HepG2 (cell line): ENCODE data around the gene ZFR. TPM values are rescaled to one million over a fixed set of nuclear protein-coding genes. Genes with fewer than 3 reads are reported as not detected.

ENCODE experiments used
- ARID2 ChIP-seq: sonication (generic); formaldehyde crosslinking; IDR thresholded peaks from 2 replicates; pipeline ENCODE4 v1.8.1; 2022; ENCODE audit warnings: mild to moderate bottlenecking, missing genetic modification reagents, borderline replicate concordance
- ATF7 ChIP-seq, 2 experiments: fragments of 450-650 bp in 1 of 2; sonication (generic) in 1 of 2; formaldehyde crosslinking in 1 of 2; IDR thresholded peaks; 2 replicates each; pipeline versions ENCODE4 v1.4.0 to v1.6.1; 2016 to 2020; ENCODE audit warnings: antibody characterized with exemption in 1 of 2, mild to moderate bottlenecking in 1 of 2, missing genetic modification reagents in 1 of 2
- CAMTA2 ChIP-seq: sonication (generic); formaldehyde crosslinking; IDR thresholded peaks from 2 replicates; pipeline ENCODE4 v1.4.0; 2020; ENCODE audit warnings: mild to moderate bottlenecking, missing genetic modification reagents, borderline replicate concordance
- EED ChIP-seq: sonication (generic); formaldehyde crosslinking; IDR thresholded peaks from 2 replicates; pipeline ENCODE4 v1.5.0; 2020; ENCODE audit warnings: mild to moderate bottlenecking, missing genetic modification reagents
- PCBP1 ChIP-seq: fragments of 200-400 bp; formaldehyde crosslinking; IDR thresholded peaks from 2 replicates; pipeline ENCODE4 v1.6.1; 2017; ENCODE audit warnings: mild to moderate bottlenecking, low read depth, low read length, borderline replicate concordance
- RFX3 ChIP-seq: IDR thresholded peaks from 2 replicates; pipeline ENCODE4 v1.6.1; 2016; ENCODE audit warnings: missing biosample characterization, missing genetic modification reagents
- RFX5 ChIP-seq: IDR thresholded peaks from 2 replicates; pipeline ENCODE4 v1.6.1; 2011; ENCODE audit warnings: low read depth, low read length, improper control_type of control experiment
- SP140L ChIP-seq: sonication (generic); formaldehyde crosslinking; IDR thresholded peaks from 2 replicates; pipeline ENCODE4 v1.4.0; 2020; ENCODE audit warnings: missing genetic modification reagents, borderline replicate concordance
- SUZ12 ChIP-seq: fragments of 150-350 bp; IDR thresholded peaks from 2 replicates; pipeline ENCODE4 v1.6.1; 2014; ENCODE audit warnings: low read depth, low read length
- TBX2 ChIP-seq: sonication (generic); formaldehyde crosslinking; IDR thresholded peaks from 2 replicates; pipeline ENCODE4 v1.5.0; 2020; ENCODE audit warnings: missing genetic modification reagents, mild to moderate bottlenecking, borderline replicate concordance
- ZBTB42 ChIP-seq: sonication (generic); formaldehyde crosslinking; IDR thresholded peaks from 2 replicates; pipeline ENCODE4 v1.5.0; 2020; ENCODE audit warnings: mild to moderate bottlenecking, missing genetic modification reagents
- ZFX ChIP-seq: sonication (generic); formaldehyde crosslinking; IDR thresholded peaks from 2 replicates; pipeline ENCODE4 v1.4.0; 2020; ENCODE audit warnings: mild to moderate bottlenecking, low read depth, missing genetic modification reagents, moderate library complexity
- ZNF441 ChIP-seq: sonication (generic); formaldehyde crosslinking; IDR thresholded peaks from 2 replicates; pipeline ENCODE4 v1.7.0; 2021; ENCODE audit warnings: missing genetic modification reagents, borderline replicate concordance
- ZNF543 ChIP-seq: sonication (generic); formaldehyde crosslinking; IDR thresholded peaks from 2 replicates; pipeline ENCODE4 v1.4.0; 2020; ENCODE audit warnings: mild to moderate bottlenecking, missing genetic modification reagents
- ZNF577 ChIP-seq: sonication (generic); formaldehyde crosslinking; IDR thresholded peaks from 2 replicates; pipeline ENCODE4 v1.4.0; 2020; ENCODE audit warnings: mild to moderate bottlenecking, low read depth, missing genetic modification reagents, borderline replicate concordance
- ZNF605 ChIP-seq: sonication (generic); formaldehyde crosslinking; IDR thresholded peaks from 2 replicates; pipeline ENCODE4 v1.8.0; 2022; ENCODE audit warnings: mild to moderate bottlenecking, missing genetic modification reagents
- ZNF629 ChIP-seq: sonication (generic); formaldehyde crosslinking; conservative IDR thresholded peaks from 2 replicates; pipeline ENCODE4 v1.5.0; 2020; ENCODE audit warnings: missing genetic modification reagents
- polyA plus RNA-seq, 8 experiments: library from polyadenylated mRNA; depleted of rRNA in 3 of 8; stranded (reverse) in 7 of 8; unstranded in 1 of 8; fragments of >200 nt; fragmentation: Illumina TruSeq in 4 of 8; extraction: Trizol in 4 of 8; gene quantifications; 2 replicates each; pipeline versions ENCODE4 v1.2.1 to v1.2.3, GENCODE V29; 2011 to 2016; ENCODE audit warnings: low read depth in 4 of 8, missing spikeins in 1 of 8, mixed read lengths in 1 of 8; ENCODE audit not compliant: insufficient read depth in 1 of 8
- total RNA-seq, 5 experiments: library from RNA; depleted of rRNA; stranded (reverse); fragments of >200 nt; fragmentation: Illumina TruSeq; extraction: Trizol; gene quantifications; 2 replicates each; pipeline ENCODE4 v1.2.3, GENCODE V29; 2016; ENCODE audit warnings: low read depth in 1 of 5
- TF ChIP-seq, protein P1 (sequence below): sonication (generic); formaldehyde crosslinking; IDR thresholded peaks from 2 replicates; pipeline ENCODE4 v1.8.0; 2022; ENCODE audit warnings: missing genetic modification reagents, mild to moderate bottlenecking, borderline replicate concordance
- TF ChIP-seq, protein P2 (sequence below): sonication (generic); formaldehyde crosslinking; IDR thresholded peaks from 2 replicates; pipeline ENCODE4 v1.5.1; 2020; ENCODE audit warnings: missing genetic modification reagents, mild to moderate bottlenecking, borderline replicate concordance
- TF ChIP-seq, protein P3 (sequence below): conservative IDR thresholded peaks from 2 replicates; pipeline ENCODE4 v1.6.1; 2018; ENCODE audit warnings: missing genetic modification reagents

The ZFR gene
- total and polyA plus RNA-seq, 2 of the 13 experiments (the other 11 are each of a cell fraction or from before 2014, with no cell fraction given): 89.0 to 92.8 TPM

DNA sequence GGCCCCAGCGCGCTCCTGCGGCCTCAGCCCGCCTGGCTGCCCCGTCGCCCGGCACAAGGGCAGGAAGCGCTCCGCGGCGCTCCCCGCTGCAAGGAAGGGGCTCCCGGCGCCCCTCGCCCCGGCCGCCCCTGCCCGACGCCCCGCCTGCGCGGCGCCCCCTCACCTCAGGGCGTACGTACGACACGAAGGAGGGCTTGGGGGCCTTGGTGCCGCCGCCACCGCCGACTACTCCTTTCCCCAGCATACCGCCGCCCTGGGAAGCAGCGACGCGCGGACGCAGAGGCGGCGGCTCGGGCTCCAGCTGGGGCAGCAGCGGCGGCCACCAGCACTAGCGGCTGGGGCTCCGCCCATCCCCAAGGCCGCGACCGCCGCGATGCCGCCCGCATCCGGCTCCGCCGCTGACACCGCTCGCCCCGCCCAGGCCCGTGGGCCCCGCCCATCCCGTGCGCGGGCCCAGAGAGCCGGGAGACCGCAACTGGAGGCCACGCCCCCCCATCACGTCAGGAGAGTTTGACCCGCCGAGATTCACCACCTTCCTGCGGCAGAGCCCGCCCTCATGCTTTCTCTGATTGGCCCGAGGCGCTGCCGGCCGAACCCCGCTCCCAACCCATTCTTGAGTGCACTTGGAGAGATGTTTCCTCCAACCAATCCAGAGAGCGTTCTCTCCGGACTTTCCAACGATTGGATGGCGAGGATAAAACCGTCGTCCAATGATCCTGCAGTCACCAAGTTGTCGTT, 131.8 kb downstream of the ZFR start, which contains the start of gene MTMR12 (continued):
- TF ChIP-seq, protein P1, sequence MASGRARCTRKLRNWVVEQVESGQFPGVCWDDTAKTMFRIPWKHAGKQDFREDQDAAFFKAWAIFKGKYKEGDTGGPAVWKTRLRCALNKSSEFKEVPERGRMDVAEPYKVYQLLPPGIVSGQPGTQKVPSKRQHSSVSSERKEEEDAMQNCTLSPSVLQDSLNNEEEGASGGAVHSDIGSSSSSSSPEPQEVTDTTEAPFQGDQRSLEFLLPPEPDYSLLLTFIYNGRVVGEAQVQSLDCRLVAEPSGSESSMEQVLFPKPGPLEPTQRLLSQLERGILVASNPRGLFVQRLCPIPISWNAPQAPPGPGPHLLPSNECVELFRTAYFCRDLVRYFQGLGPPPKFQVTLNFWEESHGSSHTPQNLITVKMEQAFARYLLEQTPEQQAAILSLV (CRISPR knock-in tag): no peak
- TF ChIP-seq ZNF543 (CRISPR knock-in tag) (no peak), PCBP1 (no peak), CAMTA2 (CRISPR knock-in tag) (no peak), ARID2 (CRISPR knock-in tag) (no peak), ZNF441 (no peak), RFX3 (CRISPR knock-in tag) (no peak), RFX5 (peak; percentile 94), ZNF577 (CRISPR knock-in tag) (no peak), EED (CRISPR knock-in tag) (peak; percentile 70; the same call in 1 of the 2 replicates), ZBTB42 (CRISPR knock-in tag) (no peak), ZNF629 (CRISPR knock-in tag) (no peak), SUZ12 (no peak), ZNF605 (CRISPR knock-in tag) (no peak), SP140L (CRISPR knock-in tag) (no peak), ATF7 (IDR thresholded peaks at IDR 0.05) (no peak), ATF7 (CRISPR knock-in tag; IDR thresholded peaks at IDR 0.05) (no peak), ZFX (CRISPR knock-in tag) (peak; percentile 76), TBX2 (CRISPR knock-in tag) (peak; percentile 66)
- TF ChIP-seq, protein P2, sequence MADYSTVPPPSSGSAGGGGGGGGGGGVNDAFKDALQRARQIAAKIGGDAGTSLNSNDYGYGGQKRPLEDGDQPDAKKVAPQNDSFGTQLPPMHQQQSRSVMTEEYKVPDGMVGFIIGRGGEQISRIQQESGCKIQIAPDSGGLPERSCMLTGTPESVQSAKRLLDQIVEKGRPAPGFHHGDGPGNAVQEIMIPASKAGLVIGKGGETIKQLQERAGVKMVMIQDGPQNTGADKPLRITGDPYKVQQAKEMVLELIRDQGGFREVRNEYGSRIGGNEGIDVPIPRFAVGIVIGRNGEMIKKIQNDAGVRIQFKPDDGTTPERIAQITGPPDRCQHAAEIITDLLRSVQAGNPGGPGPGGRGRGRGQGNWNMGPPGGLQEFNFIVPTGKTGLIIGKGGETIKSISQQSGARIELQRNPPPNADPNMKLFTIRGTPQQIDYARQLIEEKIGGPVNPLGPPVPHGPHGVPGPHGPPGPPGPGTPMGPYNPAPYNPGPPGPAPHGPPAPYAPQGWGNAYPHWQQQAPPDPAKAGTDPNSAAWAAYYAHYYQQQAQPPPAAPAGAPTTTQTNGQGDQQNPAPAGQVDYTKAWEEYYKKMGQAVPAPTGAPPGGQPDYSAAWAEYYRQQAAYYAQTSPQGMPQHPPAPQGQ (CRISPR knock-in tag): no peak
- TF ChIP-seq, protein P3, sequence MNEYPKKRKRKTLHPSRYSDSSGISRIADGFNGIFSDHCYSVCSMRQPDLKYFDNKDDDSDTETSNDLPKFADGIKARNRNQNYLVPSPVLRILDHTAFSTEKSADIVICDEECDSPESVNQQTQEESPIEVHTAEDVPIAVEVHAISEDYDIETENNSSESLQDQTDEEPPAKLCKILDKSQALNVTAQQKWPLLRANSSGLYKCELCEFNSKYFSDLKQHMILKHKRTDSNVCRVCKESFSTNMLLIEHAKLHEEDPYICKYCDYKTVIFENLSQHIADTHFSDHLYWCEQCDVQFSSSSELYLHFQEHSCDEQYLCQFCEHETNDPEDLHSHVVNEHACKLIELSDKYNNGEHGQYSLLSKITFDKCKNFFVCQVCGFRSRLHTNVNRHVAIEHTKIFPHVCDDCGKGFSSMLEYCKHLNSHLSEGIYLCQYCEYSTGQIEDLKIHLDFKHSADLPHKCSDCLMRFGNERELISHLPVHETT (CRISPR knock-in tag): no peak; the same call in 1 of the 2 replicates
